Measurements from ENCODE around the gene TMC3.

DNA sequence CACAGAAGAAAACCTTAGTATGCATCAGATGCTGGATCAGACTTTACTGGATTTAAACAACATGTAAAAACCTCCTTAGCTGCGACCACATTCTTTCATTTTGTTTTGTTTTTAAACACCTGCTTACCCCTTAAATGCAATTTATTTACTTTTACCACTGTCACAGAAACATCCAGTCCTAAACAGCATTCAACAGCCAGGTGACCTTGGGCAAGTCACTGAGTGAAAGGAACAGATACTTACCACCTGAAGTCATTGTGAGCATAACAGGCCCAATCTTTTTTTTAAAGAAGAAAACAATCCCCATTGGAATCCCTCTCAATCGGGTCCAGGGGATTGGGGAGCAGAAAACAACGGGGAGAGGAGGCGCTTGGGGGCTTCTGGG is 50.5 kb downstream of the TMC3 start:
- TF ChIP-seq, protein P1, sequence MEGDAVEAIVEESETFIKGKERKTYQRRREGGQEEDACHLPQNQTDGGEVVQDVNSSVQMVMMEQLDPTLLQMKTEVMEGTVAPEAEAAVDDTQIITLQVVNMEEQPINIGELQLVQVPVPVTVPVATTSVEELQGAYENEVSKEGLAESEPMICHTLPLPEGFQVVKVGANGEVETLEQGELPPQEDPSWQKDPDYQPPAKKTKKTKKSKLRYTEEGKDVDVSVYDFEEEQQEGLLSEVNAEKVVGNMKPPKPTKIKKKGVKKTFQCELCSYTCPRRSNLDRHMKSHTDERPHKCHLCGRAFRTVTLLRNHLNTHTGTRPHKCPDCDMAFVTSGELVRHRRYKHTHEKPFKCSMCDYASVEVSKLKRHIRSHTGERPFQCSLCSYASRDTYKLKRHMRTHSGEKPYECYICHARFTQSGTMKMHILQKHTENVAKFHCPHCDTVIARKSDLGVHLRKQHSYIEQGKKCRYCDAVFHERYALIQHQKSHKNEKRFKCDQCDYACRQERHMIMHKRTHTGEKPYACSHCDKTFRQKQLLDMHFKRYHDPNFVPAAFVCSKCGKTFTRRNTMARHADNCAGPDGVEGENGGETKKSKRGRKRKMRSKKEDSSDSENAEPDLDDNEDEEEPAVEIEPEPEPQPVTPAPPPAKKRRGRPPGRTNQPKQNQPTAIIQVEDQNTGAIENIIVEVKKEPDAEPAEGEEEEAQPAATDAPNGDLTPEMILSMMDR (IDR thresholded peaks at IDR 0.05): no peak
- TF ChIP-seq POLR2AphosphoS5 (IDR thresholded peaks at IDR 0.05): no peak

All from stomach (tissue), 4 donors.